NT2/D1 (cell line): ENCODE results near the gene UNG.
"Not testable (repeated sequence)": the region's sequence is repeated elsewhere in the genome, so short reads cannot be mapped to it uniquely, and the experiment has no call there.

Source experiments
- DNase-seq: peaks from one replicate; pipeline ENCODE4 v3.0.0-alpha.2; 2011; ENCODE audit warnings: low read depth, low spot score
- H3K27me3 ChIP-seq: 2 replicates; pipeline ENCODE4 v1.6.0; 2011; ENCODE audit warnings: mild to moderate bottlenecking; ENCODE audit not compliant: insufficient read length, insufficient read depth
- H3K36me3 ChIP-seq: 2 replicates; pipeline ENCODE4 v1.6.1; 2011; ENCODE audit warnings: mild to moderate bottlenecking, low read length, mixed read lengths; ENCODE audit not compliant: insufficient read depth, insufficient read length
- H3K4me1 ChIP-seq: 2 replicates; pipeline ENCODE4 v1.5.1; 2011; ENCODE audit not compliant: insufficient read depth, insufficient read length
- H3K4me3 ChIP-seq: 2 replicates; pipeline ENCODE4 v1.5.1; 2011; ENCODE audit warnings: low read depth; ENCODE audit not compliant: insufficient read length
- H3K9ac ChIP-seq: 2 replicates; pipeline ENCODE4 v1.6.0; 2011; ENCODE audit warnings: low read depth; ENCODE audit not compliant: insufficient read length
- H3K9me3 ChIP-seq: 2 replicates; pipeline ENCODE4 v1.5.1; 2011; ENCODE audit warnings: mild to moderate bottlenecking, low read length; ENCODE audit not compliant: insufficient read depth
- SUZ12 ChIP-seq: IDR thresholded peaks from 2 replicates; pipeline ENCODE4 v1.6.1; 2011; ENCODE audit not compliant: insufficient read length, insufficient read depth; ENCODE audit errors: extremely low read depth
- YY1 ChIP-seq: IDR thresholded peaks from 2 replicates; pipeline ENCODE4 v1.6.1; 2011; ENCODE audit not compliant: insufficient read length, insufficient read depth
- ZNF274 ChIP-seq: IDR thresholded peaks from 2 replicates; pipeline ENCODE4 v1.6.1; 2011; ENCODE audit warnings: mild to moderate bottlenecking, low read depth, low read length

Gene UNG

GRCh38 chr12:109134186-109134917 is 37.0 kb downstream of the UNG start:
- no peaks in the 10 kb centered on the region for H3K9me3 ChIP-seq
- H3K4me3 ChIP-seq: no peak overlapping the region
- no peak overlapping the region for H3K9ac ChIP-seq
- H3K4me1 ChIP-seq: peaks cover 5% of the 10 kb centered on the region
- TF ChIP-seq SUZ12 (no peak), YY1 (no peak), ZNF274 (no peak)
- H3K36me3 ChIP-seq: no peaks in the 10 kb centered on the region
- no peak for DNase-seq
- H3K27me3 ChIP-seq: no peaks in the 10 kb centered on the region

- Histone ChIP-seq H3K4me3 (no peak overlapping the region), H3K27me3 (no peaks in the 10 kb centered on the region), H3K36me3 (no peaks in the 10 kb centered on the region), H3K9me3 (no peaks in the 10 kb centered on the region), H3K9ac (no peak overlapping the region), H3K4me1 (no peaks in the 10 kb centered on the region)
- no peak for TF ChIP-seq YY1
- TF ChIP-seq SUZ12: no peak
- no peak for TF ChIP-seq ZNF274
- no peak for DNase-seq
Measured at GRCh38 chr12:109137055-109137454, 39.7 kb downstream of the UNG start.

- no peak overlapping the region for H3K4me3 ChIP-seq
- no peaks in the 10 kb centered on the region for H3K4me1 ChIP-seq
Measured at GRCh38 chr12:109139360-109139759, 42.0 kb downstream of the UNG start.

GRCh38 chr12:109139791-109140190 is 42.4 kb downstream of the UNG start:
- Histone ChIP-seq H3K9ac (no peak overlapping the region), H3K9me3 (no peaks in the 10 kb centered on the region), H3K4me1 (no peaks in the 10 kb centered on the region), H3K36me3 (no peaks in the 10 kb centered on the region), H3K4me3 (no peak overlapping the region), H3K27me3 (no peaks in the 10 kb centered on the region)
- DNase-seq: no peak
- TF ChIP-seq SUZ12: no peak
- no peak for TF ChIP-seq ZNF274
- TF ChIP-seq YY1: no peak

More at GRCh38 chr12:109139360-109139759, 42.0 kb downstream of the UNG start:
- Histone ChIP-seq H3K36me3 (no peaks in the 10 kb centered on the region), H3K9me3 (no peaks in the 10 kb centered on the region), H3K9ac (no peak overlapping the region), H3K27me3 (no peaks in the 10 kb centered on the region)
- DNase-seq: no peak
- TF ChIP-seq YY1 (no peak), ZNF274 (no peak), SUZ12 (no peak)

GRCh38 chr12:109140560-109140959 is 43.2 kb downstream of the UNG start:
- DNase-seq: no peak
- TF ChIP-seq ZNF274 (no peak), SUZ12 (no peak)
- no peaks in the 10 kb centered on the region for H3K9me3 ChIP-seq
- H3K9ac ChIP-seq: no peak overlapping the region
- H3K36me3 ChIP-seq: no peaks in the 10 kb centered on the region
- no peaks in the 10 kb centered on the region for H3K4me1 ChIP-seq
- H3K27me3 ChIP-seq: no peaks in the 10 kb centered on the region
- H3K4me3 ChIP-seq: no peak overlapping the region

GRCh38 chr12:109144224-109144623 is 46.8 kb downstream of the UNG start:
- Histone ChIP-seq H3K4me3 (no peak overlapping the region), H3K36me3 (no peaks in the 10 kb centered on the region), H3K27me3 (no peaks in the 10 kb centered on the region), H3K9ac (no peak overlapping the region), H3K4me1 (no peaks in the 10 kb centered on the region), H3K9me3 (no peaks in the 10 kb centered on the region)
- DNase-seq: no peak
- TF ChIP-seq YY1 (no peak), ZNF274 (no peak), SUZ12 (no peak)

- H3K9ac ChIP-seq, H3K9me3 ChIP-seq, H3K4me1 ChIP-seq, H3K36me3 ChIP-seq, DNase-seq, H3K4me3 ChIP-seq, H3K27me3 ChIP-seq: not testable (repeated sequence)
Measured at GRCh38 chr12:109147126-109147525, 49.7 kb downstream of the UNG start.

GRCh38 chr12:109147954-109148353 is 50.6 kb downstream of the UNG start:
- H3K4me3 ChIP-seq: no peak overlapping the region
- H3K9ac ChIP-seq: no peak overlapping the region
- H3K4me1 ChIP-seq: no peaks in the 10 kb centered on the region
- DNase-seq: no peak
- TF ChIP-seq ZNF274 (no peak), SUZ12 (no peak), YY1 (no peak)
- H3K36me3 ChIP-seq: no peaks in the 10 kb centered on the region
- H3K27me3 ChIP-seq: peaks cover 2% of the 10 kb centered on the region
- no peaks in the 10 kb centered on the region for H3K9me3 ChIP-seq
